ENCODE data around the gene CC2D1A. TPM values are rescaled to one million over a fixed set of nuclear protein-coding genes. Genes with fewer than 3 reads are reported as not detected.
A peak's percentile ranks its signal among the peaks of the same experiment; 100 is the strongest.

The CC2D1A gene
- total RNA-seq, 6 donors from 2014 or later: 30.4 to 95.3 (median 35.3) TPM

DNA sequence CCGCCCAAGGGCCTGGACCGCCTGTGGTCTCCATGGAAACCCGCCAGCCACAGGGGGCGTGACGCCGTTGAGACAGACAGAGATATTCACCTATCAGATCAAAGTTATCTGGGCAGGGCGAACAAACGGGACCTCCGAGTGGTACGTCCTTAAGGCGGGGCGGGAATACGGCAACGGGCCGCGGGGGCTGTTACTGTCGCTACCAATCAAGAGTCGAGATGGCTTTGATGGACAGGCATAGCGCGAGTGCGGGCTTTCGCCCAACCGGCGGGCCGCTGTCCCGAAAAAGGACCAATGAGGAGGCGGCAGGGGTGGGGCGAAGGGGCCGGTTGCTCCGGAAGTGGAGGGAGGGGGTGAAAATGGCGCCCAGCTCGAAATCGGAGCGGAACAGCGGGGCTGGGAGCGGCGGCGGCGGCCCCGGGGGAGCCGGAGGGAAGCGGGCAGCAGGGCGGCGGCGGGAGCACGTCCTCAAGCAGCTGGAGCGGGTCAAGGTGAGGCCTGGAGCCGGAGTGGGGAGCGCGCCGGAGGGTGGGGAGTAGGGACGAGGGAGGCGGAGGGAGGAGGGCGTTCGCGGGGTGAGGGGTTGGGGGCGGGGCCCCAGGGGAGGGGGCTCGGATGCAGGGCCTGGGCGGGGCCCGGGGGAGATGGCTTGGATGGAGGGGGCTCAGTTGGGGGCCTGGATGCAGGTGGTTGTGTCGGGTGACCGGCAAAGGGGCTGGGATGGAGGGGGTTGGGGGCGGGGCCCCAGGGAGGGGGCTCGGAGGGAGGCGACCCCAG is 46.3 kb downstream of the CC2D1A start, which contains the start of gene DCAF15:
Gene DCAF15 (plus strand): TSS at position 356 of the 777 bp plus-strand sequence. CDS start 4 bp downstream, at position 360.
- Histone ChIP-seq H3K27ac (peak within 1 kb of the TSS; percentile 83 to 94 (median 91)), H3K9me3 (no peaks in the 10 kb centered on the region), H3K4me3 (peak within 1 kb of the TSS; percentile 81 to 87 (median 86)), H3K27me3 (no peaks in the 10 kb centered on the region), H3K4me1 (peaks cover 11 to 17% (median 15%) of the 10 kb centered on the region in 4 donors), H3K36me3 (peaks cover 20 to 31% (median 28%) of the 10 kb centered on the region in 4 donors)
- peak; percentile 99 for ATAC-seq (ENCODE audit: low FRiP score in 2 of 2)
- 0 to 1% methylated on average over 39 to 50 of the region's 65 CpGs for WGBS, 2 donors
- TF ChIP-seq, protein P1, sequence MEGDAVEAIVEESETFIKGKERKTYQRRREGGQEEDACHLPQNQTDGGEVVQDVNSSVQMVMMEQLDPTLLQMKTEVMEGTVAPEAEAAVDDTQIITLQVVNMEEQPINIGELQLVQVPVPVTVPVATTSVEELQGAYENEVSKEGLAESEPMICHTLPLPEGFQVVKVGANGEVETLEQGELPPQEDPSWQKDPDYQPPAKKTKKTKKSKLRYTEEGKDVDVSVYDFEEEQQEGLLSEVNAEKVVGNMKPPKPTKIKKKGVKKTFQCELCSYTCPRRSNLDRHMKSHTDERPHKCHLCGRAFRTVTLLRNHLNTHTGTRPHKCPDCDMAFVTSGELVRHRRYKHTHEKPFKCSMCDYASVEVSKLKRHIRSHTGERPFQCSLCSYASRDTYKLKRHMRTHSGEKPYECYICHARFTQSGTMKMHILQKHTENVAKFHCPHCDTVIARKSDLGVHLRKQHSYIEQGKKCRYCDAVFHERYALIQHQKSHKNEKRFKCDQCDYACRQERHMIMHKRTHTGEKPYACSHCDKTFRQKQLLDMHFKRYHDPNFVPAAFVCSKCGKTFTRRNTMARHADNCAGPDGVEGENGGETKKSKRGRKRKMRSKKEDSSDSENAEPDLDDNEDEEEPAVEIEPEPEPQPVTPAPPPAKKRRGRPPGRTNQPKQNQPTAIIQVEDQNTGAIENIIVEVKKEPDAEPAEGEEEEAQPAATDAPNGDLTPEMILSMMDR (IDR thresholded peaks at IDR 0.05): peak in 1 of 6 experiments; percentile 31
- peak in 2 of 4 donors; percentile 13 to 70 for TF ChIP-seq POLR2A (IDR thresholded peaks at IDR 0.05)
- peak; percentile 45 to 66 for TF ChIP-seq POLR2AphosphoS5 (IDR thresholded peaks at IDR 0.05)
- no peak for TF ChIP-seq EP300 (IDR thresholded peaks at IDR 0.05)
- peak; percentile 97 to 99 for DNase-seq

DNA sequence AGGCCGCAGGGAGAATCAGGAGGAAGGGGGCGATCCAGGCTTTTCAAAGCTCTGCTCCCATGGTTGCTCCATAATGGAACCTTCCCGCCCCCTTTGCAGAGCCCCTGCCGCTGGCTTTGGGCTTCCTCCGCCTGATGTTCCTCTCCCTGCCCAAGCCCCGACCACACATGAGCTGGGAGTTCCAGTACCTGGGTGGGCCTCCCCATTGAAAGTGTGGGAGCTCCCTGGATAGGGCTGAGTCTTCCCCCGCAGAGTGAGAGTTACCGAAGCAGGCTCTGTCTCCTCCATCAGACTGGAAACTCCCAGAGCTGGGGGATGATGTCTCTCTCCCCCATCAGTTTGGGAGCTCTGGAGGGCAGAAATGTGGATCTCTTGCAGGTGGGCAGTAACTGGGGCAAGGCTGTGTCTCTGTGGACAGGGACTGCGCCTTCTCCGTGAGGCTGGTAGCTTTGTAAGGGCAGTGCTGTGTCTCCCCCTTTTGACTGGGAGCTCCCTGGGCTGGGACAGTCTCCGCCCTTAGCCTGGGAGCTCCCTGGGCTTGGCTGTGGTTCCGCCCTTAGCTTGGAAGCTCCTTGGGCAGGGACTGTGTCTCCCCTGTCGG is 47.0 kb downstream of the CC2D1A start:
- 0 to 8% methylated on average over 5 to 13 of the region's 13 CpGs for WGBS, 2 donors
- peak overlapping the region; percentile 83 to 94 (median 91) for H3K27ac ChIP-seq
- peak in 1 of 2 donors; percentile 34 for DNase-seq

GRCh38 chr19:13954185-13954584 is 48.2 kb downstream of the CC2D1A start:
- Histone ChIP-seq H3K36me3 (peaks cover 23 to 49% (median 39%) of the 10 kb centered on the region in 4 donors), H3K4me1 (peaks cover 11 to 17% (median 15%) of the 10 kb centered on the region in 4 donors), H3K4me3 (no peak overlapping the region), H3K27ac (no peak overlapping the region), H3K9me3 (no peaks in the 10 kb centered on the region), H3K27me3 (no peaks in the 10 kb centered on the region)
- DNase-seq (peak in 1 of 2 donors; percentile 57), ATAC-seq (ENCODE audit: low FRiP score in 2 of 2) (no peak)
- WGBS, 2 donors: 95 to 97% methylated on average over 11 to 15 of the region's 15 CpGs
- no peak for TF ChIP-seq EP300 (IDR thresholded peaks at IDR 0.05)
- no peak for TF ChIP-seq POLR2A (IDR thresholded peaks at IDR 0.05)
- TF ChIP-seq, protein P1 (IDR thresholded peaks at IDR 0.05): no peak
- TF ChIP-seq POLR2AphosphoS5 (IDR thresholded peaks at IDR 0.05): no peak

More for the DNA sequence above, 47.0 kb downstream of the CC2D1A start:
- TF ChIP-seq EP300 (IDR thresholded peaks at IDR 0.05) (no peak), POLR2A (IDR thresholded peaks at IDR 0.05) (no peak)
- TF ChIP-seq, protein P1 (IDR thresholded peaks at IDR 0.05): no peak
- ATAC-seq (ENCODE audit: low FRiP score in 2 of 2): peak in 1 of 2 donors; percentile 48
- Histone ChIP-seq H3K4me3 (peak overlapping the region; percentile 81 to 87 (median 86)), H3K4me1 (peaks cover 11 to 17% (median 15%) of the 10 kb centered on the region in 4 donors), H3K27me3 (no peaks in the 10 kb centered on the region), H3K36me3 (peaks cover 22 to 38% (median 31%) of the 10 kb centered on the region in 4 donors), H3K9me3 (no peaks in the 10 kb centered on the region)

- no peak for ATAC-seq (ENCODE audit: low FRiP score in 2 of 2)
- Histone ChIP-seq H3K4me3 (no peak overlapping the region), H3K36me3 (peaks cover 35 to 65% (median 54%) of the 10 kb centered on the region in 4 donors), H3K27ac (no peak overlapping the region), H3K27me3 (no peaks in the 10 kb centered on the region), H3K4me1 (peaks cover 11 to 17% (median 15%) of the 10 kb centered on the region in 4 donors), H3K9me3 (no peaks in the 10 kb centered on the region)
- TF ChIP-seq, protein P1 (IDR thresholded peaks at IDR 0.05): no peak
- TF ChIP-seq EP300 (IDR thresholded peaks at IDR 0.05): no peak
- no peak for TF ChIP-seq POLR2A (IDR thresholded peaks at IDR 0.05)
- no peak for TF ChIP-seq POLR2AphosphoS5 (IDR thresholded peaks at IDR 0.05)
- peak in 1 of 2 donors; percentile 77 for DNase-seq
- WGBS, 2 donors: 93 to 94% methylated on average over 19 to 37 of the region's 42 CpGs
Measured at GRCh38 chr19:13955662-13956364, 49.8 kb downstream of the CC2D1A start.

All from upper lobe of left lung (tissue), 6 donors.